Activated naive CD4-positive, alpha-beta T cell treated with anti-CD3 and anti-CD28 coated beads, Interleukin-2, amount 50 U/mL, for 24 hours (primary cell): Measurements from ENCODE around the gene MC4R.
"Not testable (repeated sequence)": the region's sequence is repeated elsewhere in the genome, so short reads cannot be mapped to it uniquely, and the experiment has no call there.

Source experiments
- H3K27ac Mint-ChIP-seq: one replicate; pipeline ENCODE4 v1.8.0; 2021; ENCODE audit warnings: mild to moderate bottlenecking, mixed read lengths
- H3K27me3 Mint-ChIP-seq: one replicate; pipeline ENCODE4 v1.8.0; 2021; ENCODE audit warnings: mixed read lengths
- H3K36me3 Mint-ChIP-seq: one replicate; pipeline ENCODE4 v1.8.0; 2021; ENCODE audit warnings: mixed read lengths
- H3K4me1 Mint-ChIP-seq: one replicate; pipeline ENCODE4 v1.8.0; 2021; ENCODE audit warnings: mixed read lengths
- H3K4me3 Mint-ChIP-seq: one replicate; pipeline ENCODE4 v1.8.0; 2021; ENCODE audit warnings: mild to moderate bottlenecking, mixed read lengths
- H3K9me3 Mint-ChIP-seq: one replicate; pipeline ENCODE4 v1.8.0; 2021; ENCODE audit warnings: mixed read lengths

MC4R gene

DNA sequence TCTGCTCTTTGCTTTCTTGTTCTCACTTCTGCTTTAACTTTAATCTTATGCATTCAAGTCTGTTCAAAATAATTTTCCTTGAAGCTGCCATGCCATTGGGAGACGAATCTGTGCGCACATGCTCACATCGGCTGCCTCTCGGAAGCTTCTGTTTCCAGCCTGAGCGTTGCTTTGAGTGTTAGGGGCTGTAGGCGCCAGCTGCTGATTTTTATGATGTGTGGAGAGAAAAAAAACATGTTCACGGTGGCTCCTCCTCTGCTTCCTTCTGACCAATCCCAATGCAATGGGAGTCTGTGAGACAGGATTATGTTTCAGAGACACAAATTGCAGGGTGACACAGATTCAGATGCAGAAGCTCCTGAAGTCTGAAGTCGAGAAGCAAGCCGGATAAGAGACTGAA lies at the start of gene MC4R:
Gene MC4R, minus strand, starts transcription at position 180 of the 400 bp plus-strand sequence. CDS start 426 bp downstream, outside the sequence.
- Mint-ChIP-seq H3K4me3 (no peak within 1 kb of the TSS), H3K9me3 (no peaks in the 10 kb centered on the region), H3K36me3 (no peaks in the 10 kb centered on the region), H3K27me3 (no peaks in the 10 kb centered on the region), H3K27ac (no peak within 1 kb of the TSS), H3K4me1 (no peaks in the 10 kb centered on the region)

DNA sequence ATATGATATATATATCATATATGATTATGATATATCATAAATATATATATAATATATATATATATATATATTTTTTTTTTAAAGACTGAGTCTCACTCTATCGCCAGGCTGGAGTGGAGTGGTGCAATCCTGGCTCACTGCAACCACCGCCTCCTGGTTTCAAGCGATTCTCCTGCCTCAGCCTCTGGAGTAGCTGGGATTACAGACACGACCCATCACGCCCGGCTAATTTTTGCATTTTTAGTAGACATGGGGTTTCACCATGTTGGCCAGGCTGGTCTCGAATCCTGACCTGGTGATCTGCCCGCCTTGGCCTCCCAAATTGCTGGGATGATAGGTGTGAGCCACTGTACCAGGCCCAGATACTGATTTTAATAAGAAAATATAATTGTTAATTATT lies 49.7 kb upstream of the MC4R start:
- not testable (repeated sequence) for H3K9me3 Mint-ChIP-seq, H3K27ac Mint-ChIP-seq, H3K4me3 Mint-ChIP-seq, H3K27me3 Mint-ChIP-seq, H3K4me1 Mint-ChIP-seq, H3K36me3 Mint-ChIP-seq

GRCh38 chr18:60421356-60422118 lies 49.0 kb upstream of the MC4R start:
- Mint-ChIP-seq H3K27me3 (no peaks in the 10 kb centered on the region), H3K9me3 (peaks cover 1% of the 10 kb centered on the region), H3K4me3 (no peak overlapping the region), H3K36me3 (no peaks in the 10 kb centered on the region), H3K4me1 (no peaks in the 10 kb centered on the region), H3K27ac (no peak overlapping the region)

GRCh38 chr18:60417946-60418345 lies 45.4 kb upstream of the MC4R start:
- Mint-ChIP-seq H3K27ac (no peak overlapping the region), H3K4me3 (no peak overlapping the region), H3K4me1 (no peaks in the 10 kb centered on the region), H3K27me3 (no peaks in the 10 kb centered on the region), H3K36me3 (no peaks in the 10 kb centered on the region), H3K9me3 (no peaks in the 10 kb centered on the region)

GRCh38 chr18:60413944-60414547 lies 41.5 kb upstream of the MC4R start:
- no peaks in the 10 kb centered on the region for H3K4me1 Mint-ChIP-seq
- H3K4me3 Mint-ChIP-seq, result no peak overlapping the region
- no peaks in the 10 kb centered on the region for H3K27me3 Mint-ChIP-seq
- H3K9me3 Mint-ChIP-seq, result no peaks in the 10 kb centered on the region
- no peak overlapping the region for H3K27ac Mint-ChIP-seq
- no peaks in the 10 kb centered on the region for H3K36me3 Mint-ChIP-seq

DNA sequence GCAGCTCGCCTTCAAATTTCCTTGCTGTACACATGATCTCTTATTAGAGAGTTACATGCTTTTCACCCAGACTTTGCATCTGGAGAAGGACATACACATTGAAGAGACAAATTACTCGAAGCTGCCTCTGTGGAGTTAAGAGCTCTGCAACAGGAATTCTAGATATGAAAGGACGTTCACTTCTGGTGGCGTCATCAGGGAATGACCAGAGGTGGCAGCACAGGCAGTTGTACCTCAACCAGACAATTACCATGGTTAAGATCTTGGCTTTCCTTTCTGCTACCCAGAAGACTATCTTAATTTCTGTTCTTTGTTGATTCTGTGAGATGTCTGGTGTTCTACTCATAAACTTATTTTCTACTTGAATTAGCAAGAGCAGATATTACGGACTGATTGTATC lies 39.1 kb upstream of the MC4R start:
- Mint-ChIP-seq H3K4me1 (no peaks in the 10 kb centered on the region), H3K27me3 (no peaks in the 10 kb centered on the region), H3K9me3 (no peaks in the 10 kb centered on the region), H3K36me3 (no peaks in the 10 kb centered on the region), H3K4me3 (no peak overlapping the region), H3K27ac (no peak overlapping the region)

DNA sequence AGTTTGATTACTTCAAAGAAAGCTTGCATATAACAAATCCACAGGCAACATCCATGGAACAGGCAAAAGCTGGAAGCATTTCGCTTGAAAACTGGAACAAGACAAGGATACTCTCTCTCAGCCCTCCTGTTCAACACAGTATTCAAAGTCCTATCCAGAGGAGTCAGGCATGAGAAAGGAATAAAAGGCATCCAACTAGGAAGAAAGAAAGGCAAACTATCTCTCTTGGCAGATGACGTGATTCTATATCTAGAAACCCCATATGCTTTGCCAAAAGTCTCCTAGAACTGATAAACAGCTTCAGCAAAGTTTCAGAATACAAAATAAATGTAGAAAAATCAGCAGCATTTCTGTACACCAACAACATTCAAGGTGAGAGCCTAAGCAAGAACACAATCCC lies 34.1 kb upstream of the MC4R start:
- Mint-ChIP-seq H3K4me3 (no peak overlapping the region), H3K36me3 (no peaks in the 10 kb centered on the region), H3K4me1 (no peaks in the 10 kb centered on the region), H3K9me3 (no peaks in the 10 kb centered on the region), H3K27ac (no peak overlapping the region), H3K27me3 (no peaks in the 10 kb centered on the region)

DNA sequence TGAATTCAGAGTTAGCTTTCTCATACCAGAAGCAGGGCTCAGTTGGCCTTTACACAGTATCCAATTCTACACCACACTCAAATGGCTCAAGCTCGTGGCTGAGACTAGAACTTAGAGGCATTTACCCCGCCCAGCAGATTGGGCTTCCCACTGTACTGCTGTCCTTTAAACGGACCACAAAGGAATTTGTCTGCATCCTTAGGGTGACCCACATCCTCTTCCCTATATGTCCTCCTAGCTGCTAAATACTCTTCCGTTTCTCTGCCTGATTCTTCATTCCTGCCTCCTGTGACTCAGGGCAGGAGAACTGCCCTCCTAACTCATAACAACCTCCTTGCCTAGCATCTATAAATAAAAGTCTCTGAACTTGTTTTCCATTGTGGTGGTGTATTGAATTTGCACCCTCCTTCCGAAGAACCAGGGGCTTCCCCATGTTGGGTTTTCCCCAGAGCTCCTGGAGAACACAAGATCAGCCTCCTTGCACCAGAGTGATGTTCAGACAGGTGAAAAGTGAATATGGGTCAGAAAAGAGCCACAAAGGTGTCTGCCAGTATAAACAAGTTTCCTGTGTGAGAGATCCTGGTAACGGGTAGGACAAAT lies 32.0 kb upstream of the MC4R start:
- H3K27me3 Mint-ChIP-seq, result no peaks in the 10 kb centered on the region
- no peaks in the 10 kb centered on the region for H3K36me3 Mint-ChIP-seq
- H3K9me3 Mint-ChIP-seq, result no peaks in the 10 kb centered on the region
- H3K4me3 Mint-ChIP-seq, result no peak overlapping the region
- no peaks in the 10 kb centered on the region for H3K4me1 Mint-ChIP-seq
- H3K27ac Mint-ChIP-seq, result no peak overlapping the region

DNA sequence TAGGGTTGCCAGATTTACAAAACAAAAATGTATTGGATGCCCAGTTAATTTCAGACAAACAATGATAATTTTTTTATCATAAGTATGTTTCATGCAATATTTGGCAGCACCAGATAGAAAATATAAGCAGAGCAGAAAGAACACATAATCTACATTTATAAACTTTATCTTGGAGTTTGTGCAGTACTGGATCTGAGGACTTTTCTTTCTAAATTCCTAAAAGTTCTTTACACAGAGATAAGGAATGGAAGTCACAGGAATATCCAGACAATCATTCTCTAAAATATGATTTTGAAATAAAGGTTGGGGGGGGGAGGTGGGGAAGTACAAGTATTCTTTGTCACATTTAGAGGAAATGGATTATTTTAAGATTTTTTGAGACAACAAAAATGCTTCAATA lies 28.8 kb upstream of the MC4R start:
- Mint-ChIP-seq H3K36me3 (no peaks in the 10 kb centered on the region), H3K27me3 (no peaks in the 10 kb centered on the region)

GRCh38 chr18:60391571-60392226 lies 19.1 kb upstream of the MC4R start:
- Mint-ChIP-seq H3K27me3 (no peaks in the 10 kb centered on the region), H3K4me1 (no peaks in the 10 kb centered on the region), H3K9me3 (no peaks in the 10 kb centered on the region), H3K36me3 (no peaks in the 10 kb centered on the region), H3K27ac (no peak overlapping the region), H3K4me3 (no peak overlapping the region)

More for the DNA sequence above, 28.8 kb upstream of the MC4R start:
- no peaks in the 10 kb centered on the region for H3K4me1 Mint-ChIP-seq
- H3K9me3 Mint-ChIP-seq, result no peaks in the 10 kb centered on the region
- no peak overlapping the region for H3K27ac Mint-ChIP-seq
- no peak overlapping the region for H3K4me3 Mint-ChIP-seq

DNA sequence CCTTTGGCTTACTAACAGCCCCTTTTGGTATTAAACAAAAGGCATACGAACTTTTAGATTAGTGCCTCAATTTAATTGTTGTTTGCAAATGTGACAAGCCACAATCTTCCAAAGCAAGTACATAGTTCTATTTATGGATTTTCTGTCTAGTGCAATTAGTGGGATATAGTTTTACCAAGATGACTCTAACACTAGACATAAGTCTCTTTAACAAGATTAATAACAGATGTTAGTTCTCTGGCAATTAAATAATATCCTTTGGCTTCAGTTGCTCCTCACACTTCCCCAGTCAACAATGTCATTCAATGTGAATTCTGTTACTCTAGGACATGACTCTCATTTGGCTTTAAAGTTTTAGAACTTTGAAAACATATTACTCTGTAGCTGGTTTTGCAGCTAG lies 16.7 kb upstream of the MC4R start:
- Mint-ChIP-seq H3K9me3 (no peaks in the 10 kb centered on the region), H3K27me3 (no peaks in the 10 kb centered on the region), H3K27ac (no peak overlapping the region), H3K36me3 (no peaks in the 10 kb centered on the region), H3K4me3 (no peak overlapping the region), H3K4me1 (no peaks in the 10 kb centered on the region)

GRCh38 chr18:60385693-60386092 lies 13.1 kb upstream of the MC4R start:
- H3K36me3 Mint-ChIP-seq, result no peaks in the 10 kb centered on the region
- no peak overlapping the region for H3K4me3 Mint-ChIP-seq
- no peak overlapping the region for H3K27ac Mint-ChIP-seq
- no peaks in the 10 kb centered on the region for H3K27me3 Mint-ChIP-seq
- no peaks in the 10 kb centered on the region for H3K9me3 Mint-ChIP-seq
- H3K4me1 Mint-ChIP-seq, result no peaks in the 10 kb centered on the region

DNA sequence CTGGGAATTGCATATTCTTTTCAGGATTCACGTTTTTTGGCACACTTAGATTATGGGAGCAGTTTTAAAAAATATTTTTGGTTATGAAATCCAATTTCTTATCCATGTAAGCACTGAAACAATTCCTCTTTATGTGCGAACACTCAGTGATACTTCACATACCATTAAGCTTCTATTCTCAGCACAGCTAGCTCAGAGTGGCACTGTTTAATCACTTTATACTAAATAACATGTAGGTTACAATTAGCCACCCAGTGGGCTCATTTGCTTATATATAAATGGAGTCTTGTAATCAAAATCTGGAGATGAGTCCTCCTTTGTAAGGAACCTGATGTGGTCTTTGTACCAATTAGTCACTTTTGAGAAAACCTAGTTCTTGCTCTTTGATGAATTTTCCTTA lies 11.3 kb upstream of the MC4R start:
- no peaks in the 10 kb centered on the region for H3K36me3 Mint-ChIP-seq
- no peak overlapping the region for H3K27ac Mint-ChIP-seq
- H3K27me3 Mint-ChIP-seq, result no peaks in the 10 kb centered on the region
- no peak overlapping the region for H3K4me3 Mint-ChIP-seq
- H3K4me1 Mint-ChIP-seq, result no peaks in the 10 kb centered on the region
- H3K9me3 Mint-ChIP-seq, result no peaks in the 10 kb centered on the region

DNA sequence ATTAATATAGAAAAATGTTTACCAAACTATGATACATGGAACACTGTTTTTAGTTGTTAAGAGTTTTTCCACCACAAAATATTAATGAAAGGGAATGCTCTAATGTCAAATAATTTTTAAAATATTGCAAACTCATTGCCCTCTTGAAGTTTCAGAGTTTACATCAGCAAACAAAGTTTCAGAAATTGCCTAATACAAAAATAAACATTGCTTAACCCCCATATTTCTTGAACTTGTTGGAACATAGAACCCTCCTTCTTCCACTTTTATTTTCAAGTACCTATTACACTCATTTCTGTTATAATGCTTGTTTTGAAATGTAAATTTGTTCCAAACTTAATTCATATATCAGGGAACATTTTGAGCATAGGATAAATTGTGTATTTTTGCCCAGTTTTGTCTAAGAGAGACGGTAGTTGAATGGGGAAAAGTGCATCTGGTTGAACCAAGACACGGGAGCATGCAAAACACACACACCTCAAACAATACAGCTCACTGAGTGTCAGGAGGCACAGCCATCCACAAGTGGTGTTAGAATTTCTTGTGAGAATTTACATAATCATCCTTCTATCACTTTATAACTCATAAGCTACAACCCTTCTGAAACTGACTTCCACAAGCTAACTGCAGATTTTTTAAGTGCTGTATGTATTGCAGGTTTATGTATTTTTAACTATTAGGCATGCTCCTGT lies 5.3 kb upstream of the MC4R start:
- Mint-ChIP-seq H3K4me1 (no peaks in the 10 kb centered on the region), H3K36me3 (no peaks in the 10 kb centered on the region), H3K27ac (no peak overlapping the region), H3K4me3 (no peak overlapping the region), H3K9me3 (no peaks in the 10 kb centered on the region), H3K27me3 (no peaks in the 10 kb centered on the region)

DNA sequence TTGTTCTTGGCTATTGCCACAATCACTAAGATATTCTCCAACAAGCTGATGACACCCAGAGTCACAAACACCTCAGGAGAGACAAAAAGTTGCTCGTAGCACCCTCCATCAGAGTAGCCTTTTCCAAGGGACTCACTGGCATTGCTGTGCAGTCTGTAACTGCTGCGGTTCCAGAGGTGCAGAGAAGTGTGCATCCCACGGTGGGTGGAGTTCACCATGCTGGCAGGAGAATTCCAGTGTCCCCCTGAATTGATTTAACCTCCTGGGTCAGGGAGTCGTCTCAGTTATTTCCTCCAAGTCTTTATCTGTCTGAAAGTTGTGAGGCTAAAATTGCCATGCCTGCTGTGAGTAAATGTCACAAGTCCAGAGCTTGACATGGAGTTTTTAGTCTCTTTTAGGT lies 443 bp downstream of the MC4R start:
- Mint-ChIP-seq H3K4me3 (no peak overlapping the region), H3K9me3 (no peaks in the 10 kb centered on the region), H3K27ac (no peak overlapping the region), H3K27me3 (no peaks in the 10 kb centered on the region), H3K4me1 (no peaks in the 10 kb centered on the region), H3K36me3 (no peaks in the 10 kb centered on the region)

DNA sequence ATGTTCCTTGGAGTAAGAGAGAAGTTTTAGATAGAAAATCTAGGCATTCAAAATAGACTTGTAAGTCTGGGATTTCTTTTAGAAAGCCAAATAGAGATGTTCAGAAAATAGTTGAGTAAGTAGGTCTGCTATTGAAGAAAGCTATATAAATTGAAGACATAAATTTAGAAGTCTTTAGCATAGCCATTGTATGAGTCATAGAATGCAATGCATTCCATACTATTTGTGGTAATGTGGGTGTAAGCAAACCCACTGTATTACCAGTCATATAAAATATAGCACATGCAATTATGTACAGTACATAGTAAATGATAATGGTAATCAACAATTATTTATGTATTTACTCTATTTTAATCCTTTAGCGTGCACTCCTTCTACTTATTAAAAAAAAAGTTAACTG lies 14.1 kb downstream of the MC4R start:
- no peak overlapping the region for H3K27ac Mint-ChIP-seq
- H3K36me3 Mint-ChIP-seq, result no peaks in the 10 kb centered on the region
- H3K4me3 Mint-ChIP-seq, result no peak overlapping the region
- H3K9me3 Mint-ChIP-seq, result peaks cover 4% of the 10 kb centered on the region
- H3K4me1 Mint-ChIP-seq, result no peaks in the 10 kb centered on the region
- H3K27me3 Mint-ChIP-seq, result no peaks in the 10 kb centered on the region
